HG02970 (cell line): ENCODE measurements around the gene MBOAT1.
"Not testable (repeated sequence)": the region's sequence is repeated elsewhere in the genome, so short reads cannot be mapped to it uniquely, and the experiment has no call there.

Experiments
- ATAC-seq: cut with Tn5 transposase; IDR thresholded peaks from one replicate; pipeline ENCODE4 v1.9.1; 2021; ENCODE audit warnings: mild to moderate bottlenecking, moderate library complexity, moderate number of reproducible peaks; ENCODE audit not compliant: unreplicated experiment, low FRiP score

MBOAT1 gene

GRCh38 chr6:20173833-20174792 is 38.2 kb downstream of the MBOAT1 start:
- no peak for ATAC-seq

DNA sequence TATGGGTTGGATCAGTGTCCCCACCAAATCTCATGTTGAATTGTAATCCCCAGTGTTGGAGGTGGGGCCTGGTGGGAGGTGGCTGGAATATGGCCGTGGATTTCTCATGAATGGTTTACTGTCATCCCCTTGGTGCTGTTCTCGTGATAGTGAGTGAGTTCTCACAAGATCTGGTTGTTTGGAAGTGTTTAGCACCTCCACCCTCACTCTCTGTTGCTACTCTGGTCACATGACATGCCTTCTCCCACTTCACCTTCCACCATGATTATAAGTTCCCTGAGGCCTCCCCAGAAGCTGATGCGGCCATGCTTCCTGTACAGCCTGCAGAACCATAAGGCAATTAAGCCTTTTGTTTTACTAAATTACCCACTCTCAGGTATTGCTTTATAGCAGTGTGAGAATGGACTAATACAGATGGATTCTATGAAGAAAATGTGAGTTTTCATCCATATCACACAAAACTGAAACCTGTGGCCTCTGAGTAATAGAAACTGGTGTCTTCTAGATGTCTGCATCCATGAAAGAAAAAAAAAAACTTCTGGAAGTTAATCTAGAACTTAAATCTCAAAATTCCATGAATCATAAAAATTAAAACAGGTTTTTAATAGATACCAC is 39.3 kb downstream of the MBOAT1 start:
- no peak for ATAC-seq

DNA sequence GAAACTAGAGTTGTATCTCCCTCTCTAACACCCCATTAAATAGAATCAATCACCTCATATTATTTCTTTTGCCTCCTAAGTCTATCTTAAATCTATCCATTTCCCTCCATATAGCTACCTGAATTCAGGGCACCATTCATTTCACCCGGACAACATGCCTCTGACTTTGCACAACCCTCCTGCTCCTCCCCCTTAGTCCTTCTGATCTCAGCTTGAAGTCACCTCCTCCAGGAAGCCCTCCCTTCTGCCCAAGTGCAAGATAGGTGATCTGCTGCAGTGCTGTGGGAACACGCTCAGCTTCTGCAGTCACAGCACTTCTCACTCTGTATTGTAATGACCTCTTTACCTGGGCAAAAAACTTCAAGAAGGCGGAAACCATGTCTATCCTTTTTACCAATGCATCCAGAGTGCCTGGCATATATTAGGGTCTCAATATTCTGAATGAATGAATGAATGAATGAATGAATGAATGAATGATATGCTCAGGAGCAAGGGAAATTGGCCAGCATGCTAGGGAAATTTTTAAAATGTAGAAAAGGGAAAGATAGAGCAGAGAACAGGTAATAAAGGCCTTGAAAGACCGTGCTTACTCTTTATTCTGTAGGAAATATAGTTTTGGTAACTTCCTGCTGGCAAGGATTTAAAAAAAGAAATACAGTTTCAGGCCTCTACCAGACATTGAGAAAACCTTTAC is 41.7 kb downstream of the MBOAT1 start:
- ATAC-seq = no peak

DNA sequence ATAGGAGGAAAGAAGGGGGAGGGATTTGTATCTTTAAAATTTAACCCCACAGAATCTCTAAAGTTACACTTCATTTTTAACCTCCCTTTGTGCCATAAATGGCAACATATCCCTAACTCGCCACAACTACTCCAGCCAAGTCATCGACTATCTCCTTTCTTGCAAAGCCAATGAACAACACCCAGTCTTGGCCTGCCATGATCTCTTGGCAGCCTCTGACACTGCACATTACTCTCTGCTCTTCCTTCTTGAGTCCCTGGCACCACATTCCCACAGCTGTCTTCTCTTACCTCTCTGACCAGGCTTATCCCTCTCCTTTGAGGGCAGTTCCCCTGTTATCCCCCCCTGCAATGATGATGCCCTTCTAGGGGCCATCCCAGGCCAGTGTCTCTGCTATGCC is 42.5 kb downstream of the MBOAT1 start:
- no peak for ATAC-seq

DNA sequence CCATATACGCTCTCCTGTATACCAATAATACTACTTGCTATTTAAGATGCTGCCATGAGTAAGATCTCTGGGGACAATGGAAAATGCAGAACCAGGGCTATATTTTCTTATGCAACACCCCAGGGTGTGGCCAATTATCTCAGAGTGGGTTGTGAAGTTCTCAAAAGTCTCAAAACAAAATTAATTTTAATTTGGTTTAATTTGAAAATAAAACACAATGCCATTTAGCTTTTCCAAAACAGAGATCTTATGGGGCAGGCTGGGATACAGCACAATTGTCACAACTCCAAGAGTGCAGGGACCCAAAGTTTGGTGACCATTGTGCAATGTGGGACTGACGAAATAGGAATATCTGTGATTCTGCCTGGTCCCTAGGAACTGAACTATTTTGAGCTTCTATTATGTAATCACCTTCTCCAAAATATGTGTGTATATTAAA is 43.1 kb downstream of the MBOAT1 start:
- no peak for ATAC-seq

DNA sequence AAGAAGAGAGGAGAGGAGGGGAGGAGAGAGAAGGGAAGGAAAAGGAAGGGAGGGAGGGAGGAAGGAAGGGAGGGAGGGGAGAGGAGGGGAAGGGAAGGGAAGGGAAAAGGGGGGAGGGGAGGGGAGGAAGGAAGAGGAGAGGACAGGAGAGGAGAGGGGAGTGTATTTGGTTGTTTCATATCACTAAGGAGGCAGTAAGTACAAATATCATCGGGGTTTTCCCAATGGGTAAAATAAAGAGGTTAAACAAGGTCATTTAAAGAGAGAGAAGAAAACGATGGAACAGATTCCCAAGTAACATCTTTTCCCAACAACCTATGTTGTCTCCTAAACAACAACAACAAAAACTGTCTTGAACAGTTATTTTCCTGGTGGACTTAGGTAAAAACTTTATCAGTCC is 43.6 kb downstream of the MBOAT1 start:
- ATAC-seq = no peak

DNA sequence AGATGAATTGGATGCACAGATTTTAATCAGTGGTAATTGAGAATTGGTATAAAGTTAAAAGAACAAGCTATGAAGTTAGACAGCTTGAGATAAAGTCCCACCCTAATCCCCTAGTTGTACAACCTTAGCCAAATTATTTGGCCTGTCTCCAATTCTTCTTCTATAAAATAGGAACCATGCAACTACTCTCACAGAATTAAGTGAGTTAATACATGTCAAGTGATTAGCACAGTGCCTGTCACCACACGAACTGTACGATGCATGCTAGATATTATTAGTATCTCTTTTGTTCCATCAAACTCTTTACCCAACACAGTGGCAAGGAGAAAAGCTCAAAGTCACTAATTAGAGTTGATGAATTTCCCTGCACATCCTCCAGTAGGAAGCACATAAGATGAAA is 44.7 kb downstream of the MBOAT1 start:
- no peak for ATAC-seq

DNA sequence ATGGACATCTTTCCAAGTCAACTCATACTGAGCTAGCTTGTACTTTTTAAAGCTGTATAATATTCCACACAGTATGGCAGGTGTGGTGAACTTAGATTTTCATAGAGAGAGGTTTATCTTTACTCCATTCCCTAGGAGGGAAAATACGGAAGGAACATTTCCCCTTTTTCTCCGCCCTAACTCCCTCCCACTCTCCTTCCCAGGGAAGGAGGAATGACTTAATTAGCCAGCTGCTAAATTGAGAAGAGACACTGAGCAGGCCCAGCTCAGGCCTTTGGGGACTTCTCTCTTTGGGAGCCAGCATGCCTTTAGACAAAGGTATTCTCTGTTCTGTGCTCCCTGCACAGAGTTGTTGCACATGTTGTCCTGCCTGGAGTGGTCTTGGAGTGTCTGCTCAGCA is 46.1 kb downstream of the MBOAT1 start:
- ATAC-seq = no peak

- no peak for ATAC-seq
These were observed 49.8 kb downstream of the MBOAT1 start for GRCh38 chr6:20162515-20162914.

DNA sequence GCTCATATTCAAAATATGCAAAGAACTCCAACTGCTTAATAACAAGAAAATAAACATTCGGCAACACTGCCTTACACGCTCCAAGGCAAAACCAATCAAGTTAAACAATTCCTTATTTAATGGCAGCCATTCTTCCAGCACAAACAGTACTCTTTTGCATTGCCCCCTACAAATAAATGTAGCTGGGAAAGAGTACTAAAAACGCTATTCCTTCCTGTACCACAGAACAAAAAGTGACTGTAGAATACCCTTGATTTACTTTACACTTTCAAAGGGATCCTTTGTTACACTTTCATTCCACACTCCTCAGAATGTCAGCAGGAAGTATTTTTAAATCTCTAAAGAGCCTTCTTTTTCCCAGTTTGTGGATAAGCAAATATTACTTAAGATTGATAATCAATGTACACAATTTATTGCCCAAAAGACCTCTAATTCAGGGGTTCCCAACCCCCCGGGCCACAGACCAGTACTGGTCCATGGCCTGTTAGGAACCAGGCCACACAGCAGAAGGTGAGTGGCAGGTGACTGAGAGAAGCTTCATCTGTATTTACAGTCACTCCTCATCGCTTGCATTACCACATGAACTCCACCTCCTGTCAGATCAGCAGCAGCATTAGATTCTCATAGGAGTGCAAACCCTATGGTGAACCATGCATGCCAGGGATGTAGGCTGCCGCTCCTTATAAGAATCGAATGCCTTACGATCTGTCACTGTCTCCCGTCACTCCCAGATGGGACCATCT is 51.6 kb downstream of the MBOAT1 start:
- no peak for ATAC-seq

DNA sequence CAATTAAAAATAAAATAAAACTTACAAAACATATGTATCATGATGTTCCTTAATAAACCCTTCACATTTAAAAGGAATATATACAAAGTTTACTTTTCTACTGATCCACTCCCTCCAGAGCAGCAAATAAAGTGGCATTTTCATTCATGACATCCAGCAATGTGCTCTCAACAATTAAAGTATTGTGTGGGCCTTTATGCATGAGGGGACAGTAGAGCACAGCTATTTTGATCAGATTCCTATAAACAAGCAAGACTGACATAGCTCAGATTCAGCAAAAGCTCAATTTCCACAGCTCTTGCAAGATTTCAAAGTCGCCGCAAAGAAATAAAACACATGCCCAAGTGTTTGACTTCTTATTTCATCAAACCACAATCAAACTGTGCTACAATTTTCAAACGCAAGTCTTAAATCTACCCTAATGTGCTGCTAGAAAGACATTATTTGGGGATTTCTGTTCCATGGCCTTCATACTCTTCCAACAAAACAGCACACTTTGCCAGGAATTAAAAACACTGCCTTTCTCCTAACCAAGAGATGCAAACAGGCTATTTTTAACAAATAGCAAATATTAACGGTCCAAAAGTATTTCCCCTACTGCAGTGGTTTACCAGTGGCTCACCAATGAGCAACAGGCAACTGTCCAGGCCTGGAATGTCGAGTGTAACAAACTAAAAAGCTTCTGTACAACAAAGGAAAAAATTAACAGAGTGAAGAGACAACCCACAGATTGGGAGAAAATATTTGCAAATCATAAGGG is 52.3 kb downstream of the MBOAT1 start:
- no peak for ATAC-seq

DNA sequence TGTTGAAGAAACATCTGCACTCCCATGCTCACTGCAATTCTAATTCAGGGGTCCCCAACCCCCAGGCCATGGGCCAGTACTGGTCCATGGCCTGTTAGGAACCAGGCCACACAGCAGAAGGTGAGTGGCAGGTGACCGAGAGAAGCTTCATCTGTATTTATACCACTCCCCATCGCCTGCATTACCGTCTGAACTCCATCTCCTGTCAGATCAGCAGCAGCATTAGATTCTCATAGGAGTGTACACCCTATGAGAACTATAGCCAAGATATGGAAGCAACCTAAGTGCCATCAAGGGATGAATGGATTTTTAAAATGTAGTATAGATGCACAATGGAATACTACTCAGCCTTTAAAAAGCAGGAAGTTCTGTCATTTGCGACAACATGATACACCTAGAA is 53.2 kb downstream of the MBOAT1 start:
- ATAC-seq = no peak

DNA sequence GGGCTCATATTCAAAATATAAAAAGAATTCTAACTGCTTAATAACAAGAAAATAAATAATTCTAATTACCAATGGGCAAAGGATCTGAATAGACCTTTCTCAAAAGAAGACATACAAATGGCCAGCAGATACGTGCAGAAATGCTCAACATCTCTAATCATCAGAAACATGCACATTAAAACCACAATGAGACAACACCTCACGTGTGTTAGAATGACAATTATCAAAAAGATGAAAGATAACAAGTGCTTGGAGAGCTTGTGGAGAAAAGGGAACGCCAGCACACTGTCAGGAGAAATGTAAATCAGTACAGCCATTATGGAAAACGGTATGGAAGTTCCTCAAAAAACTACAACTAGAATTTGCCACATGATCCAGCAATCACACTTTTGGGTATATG is 53.6 kb downstream of the MBOAT1 start:
- ATAC-seq = no peak

DNA sequence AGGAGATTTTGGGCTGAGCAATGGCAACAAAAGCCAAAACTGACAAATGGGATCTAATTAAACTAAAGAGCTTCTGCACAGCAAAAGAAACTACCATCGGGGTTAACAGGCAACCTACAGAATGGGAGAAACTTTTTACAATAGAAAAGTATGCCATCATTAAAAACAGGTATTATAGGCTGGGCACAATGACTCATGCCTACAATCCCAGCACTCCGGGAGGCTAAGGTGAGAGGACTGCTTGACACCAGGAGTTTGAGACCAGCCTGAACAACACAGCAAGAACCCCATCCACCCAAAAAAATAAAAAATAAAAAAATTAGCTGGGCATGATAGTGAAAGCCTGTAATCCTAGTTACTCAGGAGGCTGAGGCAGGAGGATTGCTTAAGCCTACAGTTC is 55.4 kb downstream of the MBOAT1 start:
- no peak for ATAC-seq

GRCh38 chr6:20154753-20155152 is 57.5 kb downstream of the MBOAT1 start:
- ATAC-seq = no peak

GRCh38 chr6:20153194-20153593 is 59.1 kb downstream of the MBOAT1 start:
- no peak for ATAC-seq

DNA sequence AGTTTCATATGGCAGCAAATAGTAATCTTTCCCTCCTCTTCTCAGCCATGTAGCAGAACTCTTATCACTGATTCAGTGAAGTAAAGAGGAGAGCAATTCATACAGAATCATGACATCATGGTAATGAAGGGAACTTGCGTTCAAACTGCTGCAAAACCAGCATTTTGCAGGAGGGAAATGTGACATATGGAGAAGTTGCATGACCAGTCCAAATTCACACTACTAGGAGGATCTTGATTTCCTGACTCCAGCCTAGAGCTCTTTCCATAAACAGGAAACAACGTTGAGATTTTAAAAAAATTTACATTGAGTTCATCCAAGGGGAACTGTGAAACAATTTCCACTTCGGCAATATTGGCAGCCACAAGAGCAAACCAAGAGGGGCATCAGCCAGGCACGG is 63.8 kb downstream of the MBOAT1 start:
- ATAC-seq = no peak

- no peak for ATAC-seq
These were observed 64.8 kb downstream of the MBOAT1 start for GRCh38 chr6:20147469-20147868.

GRCh38 chr6:20146831-20147230 is 65.4 kb downstream of the MBOAT1 start:
- not testable (repeated sequence) for ATAC-seq

- ATAC-seq = no peak
These were observed 66.0 kb downstream of the MBOAT1 start for GRCh38 chr6:20146291-20146690.
